Keratinocyte (primary cell): Measurements from ENCODE around the gene PTGR2. TPM values are rescaled to one million over a fixed set of nuclear protein-coding genes. Genes with fewer than 3 reads are reported as not detected.

Source experiments
- DNase-seq: peaks from one replicate; pipeline ENCODE4 v3.0.0-alpha.2; 2011; ENCODE audit warnings: low read depth, missing footprints, low spot score
- FAIRE-seq: peaks from 2 replicates; lab custom pipeline; 2011; peaks lifted over from hg19 to GRCh38; lab: Jason Lieb, UNC
- H2AFZ ChIP-seq: 2 replicates; pipeline ENCODE4 v1.6.0; 2012; ENCODE audit warnings: low read length, control low read depth, inconsistent platforms; ENCODE audit not compliant: control insufficient read depth
- H3K27ac ChIP-seq: 2 replicates; pipeline ENCODE4 v1.5.1; 2011; ENCODE audit warnings: low read length; ENCODE audit not compliant: control insufficient read depth, insufficient read depth
- H3K27me3 ChIP-seq: 3 replicates; pipeline ENCODE4 v1.6.0; 2011; ENCODE audit warnings: low read length; ENCODE audit not compliant: control insufficient read depth, insufficient read depth; ENCODE audit errors: extremely low read depth
- H3K36me3 ChIP-seq, 2 experiments: 2 replicates in 1 of 2; 3 replicates in 1 of 2; pipeline ENCODE4 v1.5.1; 2011; ENCODE audit warnings: low read length in 2 of 2, mild to moderate bottlenecking in 1 of 2; ENCODE audit not compliant: control insufficient read depth in 2 of 2, insufficient read depth in 2 of 2; ENCODE audit errors: extremely low read depth in 1 of 2
- H3K4me1 ChIP-seq: 3 replicates; pipeline ENCODE4 v1.5.1; 2011; ENCODE audit warnings: low read length; ENCODE audit not compliant: control insufficient read depth, insufficient read depth; ENCODE audit errors: extremely low read depth
- H3K4me2 ChIP-seq: 3 replicates; pipeline ENCODE4 v1.6.0; 2011; ENCODE audit warnings: low read depth, low read length; ENCODE audit not compliant: control insufficient read depth, insufficient read depth; ENCODE audit errors: extremely low read depth
- H3K4me3 ChIP-seq, 3 experiments: fragments of 200-600 bp in 1 of 3; sonication (generic) in 1 of 3; 2 replicates in 2 of 3; 3 replicates in 1 of 3; pipeline ENCODE4 v1.5.1; 2011 to 2016; ENCODE audit warnings: low read length in 3 of 3, mild to moderate bottlenecking in 3 of 3, control low read depth in 2 of 3, inconsistent platforms in 1 of 3, low read depth in 1 of 3, mixed read lengths in 1 of 3, mixed run types in 1 of 3, moderate library complexity in 1 of 3; ENCODE audit not compliant: control insufficient read depth in 2 of 3, insufficient read depth in 2 of 3; ENCODE audit errors: extremely low read depth in 1 of 3
- H3K79me2 ChIP-seq: 2 replicates; pipeline ENCODE4 v1.6.0; 2012; ENCODE audit warnings: low read length; ENCODE audit not compliant: control insufficient read depth, insufficient read depth
- H3K9ac ChIP-seq: 3 replicates; pipeline ENCODE4 v1.6.0; 2011; ENCODE audit warnings: low read length; ENCODE audit not compliant: control insufficient read depth, insufficient read depth; ENCODE audit errors: extremely low read depth
- H3K9me1 ChIP-seq: 3 replicates; pipeline ENCODE4 v1.6.0; 2011; ENCODE audit warnings: low read length; ENCODE audit not compliant: control insufficient read depth, insufficient read depth; ENCODE audit errors: extremely low read depth
- H3K9me3 ChIP-seq: 2 replicates; pipeline ENCODE4 v1.5.1; 2012; ENCODE audit warnings: low read depth, low read length; ENCODE audit not compliant: control insufficient read depth
- H4K20me1 ChIP-seq: 3 replicates; pipeline ENCODE4 v1.6.0; 2011; ENCODE audit warnings: low read length; ENCODE audit not compliant: control insufficient read depth, insufficient read depth; ENCODE audit errors: extremely low read depth
- CTCF ChIP-seq, 3 experiments: IDR thresholded peaks in 1 of 3; conservative IDR thresholded peaks in 1 of 3; optimal IDR thresholded peaks in 1 of 3; 2 replicates in 2 of 3; 3 replicates in 1 of 3; pipeline versions ENCODE3 to v1.5.1; 2011; ENCODE audit warnings: low read length in 3 of 3, mild to moderate bottlenecking in 3 of 3, moderate library complexity in 2 of 3, control low read depth in 1 of 3, inconsistent platforms in 1 of 3; ENCODE audit not compliant: insufficient read depth in 2 of 3; ENCODE audit errors: extremely low read depth in 1 of 3
- EZH2 ChIP-seq: IDR thresholded peaks from one replicate; pipeline ENCODE4 v1.6.1; 2012; ENCODE audit warnings: inconsistent platforms, mild to moderate bottlenecking, low read length, moderate library complexity
- dilution Hi-C: fragments of 300-500 bp; cut with MboI; formaldehyde crosslinking; loops from one replicate; pipeline ENCODE4 v1.7.0; 2020; ENCODE audit warnings: low sequenced_read_pairs; ENCODE audit not compliant: extremely low pct_ligation_motif_present
- polyA plus RNA-seq, 5 experiments: library from polyadenylated mRNA; depleted of rRNA in 3 of 5; stranded (reverse) in 3 of 5; stranded (forward) in 1 of 5; unstranded in 1 of 5; fragments of >200 nt; gene quantifications; 1 replicate in 1 of 5; 2 replicates in 3 of 5; 3 replicates in 1 of 5; pipeline versions ENCODE4 v1.2.1 to v1.2.3, GENCODE V29; 2011 to 2012; ENCODE audit warnings: missing spikeins in 2 of 5, low read depth in 1 of 5, low replicate concordance in 1 of 5

The PTGR2 gene
- polyA plus RNA-seq, 1 donor (not counting 4 experiments of a cell fraction or from before 2014, with no cell fraction given): 19.5 TPM

DNA sequence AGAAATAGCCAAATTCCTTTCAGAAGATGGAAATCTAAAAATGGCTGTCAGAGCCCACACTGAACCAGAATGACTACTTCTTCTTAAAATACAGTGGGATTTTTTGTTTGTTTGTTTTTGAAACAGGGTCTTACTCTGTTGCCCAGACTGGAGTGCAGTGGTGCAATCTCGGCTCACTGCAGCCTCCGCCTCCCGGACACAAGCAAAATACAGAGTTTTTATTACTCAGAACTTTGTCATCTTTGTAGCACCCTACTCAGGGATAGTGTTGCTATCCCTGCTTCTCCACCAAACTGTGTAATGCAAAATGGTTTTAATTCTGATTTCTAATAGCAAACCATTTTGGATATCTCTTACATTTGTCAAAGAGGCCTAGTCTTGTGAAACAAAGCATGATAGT, 51.4 kb downstream of the PTGR2 start:
- no peak overlapping the region for H3K27ac ChIP-seq
- no peaks in the 10 kb centered on the region for H3K9me1 ChIP-seq
- peaks cover 8% of the 10 kb centered on the region for H3K79me2 ChIP-seq
- H3K4me1 ChIP-seq: no peaks in the 10 kb centered on the region
- DNase-seq (no peak), FAIRE-seq (no peak)
- H4K20me1 ChIP-seq: no peaks in the 10 kb centered on the region
- H3K9me3 ChIP-seq: no peaks in the 10 kb centered on the region
- no peak overlapping the region for H3K9ac ChIP-seq
- dilution Hi-C loops: no loop called here
- TF ChIP-seq EZH2 (no peak), CTCF (optimal IDR thresholded peaks at IDR 0.05 in 1 of 3, IDR thresholded peaks at IDR 0.05 in 1 of 3, conservative IDR thresholded peaks at IDR 0.05 in 1 of 3; ENCODE audit: extremely low read depth in 1 of 3, insufficient read depth in 2 of 3, low read length in 3 of 3) (no peak)
- H3K27me3 ChIP-seq: no peaks in the 10 kb centered on the region
- H3K36me3 ChIP-seq: peaks cover 11 to 27% of the 10 kb centered on the region in 2 experiments
- no peak overlapping the region for H3K4me2 ChIP-seq
- no peak overlapping the region for H3K4me3 ChIP-seq
- no peak overlapping the region for H2AFZ ChIP-seq

DNA sequence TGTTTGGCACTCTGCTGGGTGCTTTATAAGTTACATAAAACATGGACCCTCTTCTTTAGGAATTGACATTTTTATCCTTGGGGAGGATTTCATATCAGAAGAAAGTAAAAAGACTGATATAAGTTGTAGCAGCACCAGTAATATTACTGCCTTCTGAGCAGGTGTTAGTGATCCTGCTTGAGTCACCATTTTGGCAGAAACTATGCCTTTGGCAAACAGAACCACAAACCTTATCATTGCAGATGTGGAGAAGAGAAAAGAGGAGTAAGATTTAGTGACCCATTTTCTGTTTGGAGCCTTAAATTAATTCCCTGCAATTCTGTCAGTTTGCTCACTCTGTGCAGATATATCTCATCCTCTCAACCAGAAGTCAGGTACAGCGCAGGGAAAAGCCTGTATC, 58.0 kb downstream of the PTGR2 start:
- no peak for TF ChIP-seq EZH2
- TF ChIP-seq CTCF (optimal IDR thresholded peaks at IDR 0.05 in 1 of 3, IDR thresholded peaks at IDR 0.05 in 1 of 3, conservative IDR thresholded peaks at IDR 0.05 in 1 of 3; ENCODE audit: extremely low read depth in 1 of 3, insufficient read depth in 2 of 3, low read length in 3 of 3): no peak
- no peaks in the 10 kb centered on the region for H3K4me1 ChIP-seq
- H3K27me3 ChIP-seq: no peaks in the 10 kb centered on the region
- FAIRE-seq: no peak
- no peaks in the 10 kb centered on the region for H3K9me3 ChIP-seq
- no peak overlapping the region for H3K9ac ChIP-seq
- dilution Hi-C loops: no loop called here
- DNase-seq: no peak
- H3K9me1 ChIP-seq: no peaks in the 10 kb centered on the region
- H2AFZ ChIP-seq: no peak overlapping the region
- no peak overlapping the region for H3K27ac ChIP-seq
- no peak overlapping the region for H3K4me3 ChIP-seq
- H3K36me3 ChIP-seq: peaks cover 26 to 28% of the 10 kb centered on the region in 2 experiments
- H4K20me1 ChIP-seq: peaks cover 3% of the 10 kb centered on the region
- peaks cover 18% of the 10 kb centered on the region for H3K79me2 ChIP-seq
- no peak overlapping the region for H3K4me2 ChIP-seq
